ENCODE results near the gene IL1RAP. TPM values are rescaled to one million over a fixed set of nuclear protein-coding genes. Genes with fewer than 3 reads are reported as not detected.

IL1RAP gene
- total RNA-seq, 2 experiments from 2014 or later: 13.7 to 14.7 TPM

- Mint-ChIP-seq H3K9me3 (no peaks in the 10 kb centered on the region), H3K27ac (no peak overlapping the region), H3K27me3 (peaks cover 59% of the 10 kb centered on the region), H3K4me3 (no peak overlapping the region), H3K4me1 (ENCODE audit: low read depth) (no peaks in the 10 kb centered on the region), H3K36me3 (ENCODE audit: low read depth) (no peaks in the 10 kb centered on the region)
- Histone ChIP-seq H3K27me3 (ENCODE audit: control insufficient read depth in 1 of 2, insufficient read depth in 2 of 2, low read length in 2 of 2) (peaks cover 8 to 28% of the 10 kb centered on the region in 2 experiments), H3K27ac (ENCODE audit: low read depth in 1 of 2, low read length in 2 of 2) (no peak overlapping the region), H3K4me3 (ENCODE audit: low read length) (no peak overlapping the region), H3K4me1 (ENCODE audit: insufficient read depth, low read length) (no peaks in the 10 kb centered on the region), H3K36me3 (ENCODE audit: insufficient read depth, low read length) (no peaks in the 10 kb centered on the region), H3K9me3 (ENCODE audit: control insufficient read depth in 1 of 2, insufficient read depth in 1 of 2, low read length in 2 of 2) (no peaks in the 10 kb centered on the region)
- intact Hi-C loops (cut with DNase I, micrococcal nuclease): no loop called here
- no peak for ATAC-seq (ENCODE audit: poor library complexity)
- POLR2A ChIA-PET: no interaction called here
- TF ChIP-seq CTCF (IDR thresholded peaks at IDR 0.05): no peak
- no peak for DNase-seq
- CTCF ChIA-PET: no interaction called here
Observed at GRCh38 chr3:190492966-190493365, 20.9 kb upstream of the IL1RAP start.

DNA sequence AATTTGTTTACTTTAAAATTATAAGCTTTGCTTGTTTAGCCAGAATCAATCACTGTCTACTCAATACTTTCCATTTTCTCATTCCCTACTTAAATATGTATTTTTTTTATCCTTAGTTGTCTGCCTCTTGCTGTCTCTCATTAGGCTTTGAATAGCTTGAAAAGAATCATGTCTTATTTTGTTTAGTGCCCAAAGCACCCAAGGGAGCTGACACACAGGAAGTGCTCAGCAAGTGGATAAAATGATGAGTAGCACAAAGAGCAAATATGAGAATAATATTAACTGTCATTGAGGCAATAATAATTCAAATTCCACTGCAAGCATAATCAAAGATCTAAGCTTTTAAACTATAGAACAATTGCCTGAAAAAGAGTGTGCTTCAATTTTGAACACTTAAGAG lies 19.0 kb upstream of the IL1RAP start:
- Mint-ChIP-seq H3K27me3 (peaks cover 57% of the 10 kb centered on the region), H3K4me1 (ENCODE audit: low read depth) (no peaks in the 10 kb centered on the region), H3K36me3 (ENCODE audit: low read depth) (no peaks in the 10 kb centered on the region), H3K9me3 (no peaks in the 10 kb centered on the region), H3K27ac (no peak overlapping the region), H3K4me3 (no peak overlapping the region)
- Histone ChIP-seq H3K4me1 (ENCODE audit: insufficient read depth, low read length) (no peaks in the 10 kb centered on the region), H3K4me3 (ENCODE audit: low read length) (no peak overlapping the region), H3K27me3 (ENCODE audit: control insufficient read depth in 1 of 2, insufficient read depth in 2 of 2, low read length in 2 of 2) (peaks cover 2 to 21% of the 10 kb centered on the region in 2 experiments), H3K9me3 (ENCODE audit: control insufficient read depth in 1 of 2, insufficient read depth in 1 of 2, low read length in 2 of 2) (no peaks in the 10 kb centered on the region), H3K27ac (ENCODE audit: low read depth in 1 of 2, low read length in 2 of 2) (no peak overlapping the region), H3K36me3 (ENCODE audit: insufficient read depth, low read length) (no peaks in the 10 kb centered on the region)
- ChIA-PET POLR2A (no interaction called here), CTCF (no interaction called here)
- intact Hi-C loops (cut with DNase I, micrococcal nuclease): no loop called here
- TF ChIP-seq CTCF (IDR thresholded peaks at IDR 0.05): no peak
- DNase-seq: no peak
- no peak for ATAC-seq (ENCODE audit: poor library complexity)

GRCh38 chr3:190495354-190495753 lies 18.5 kb upstream of the IL1RAP start:
- Histone ChIP-seq H3K4me3 (ENCODE audit: low read length) (no peak overlapping the region), H3K27me3 (ENCODE audit: control insufficient read depth in 1 of 2, insufficient read depth in 2 of 2, low read length in 2 of 2) (peaks cover 2 to 21% of the 10 kb centered on the region in 2 experiments), H3K9me3 (ENCODE audit: control insufficient read depth in 1 of 2, insufficient read depth in 1 of 2, low read length in 2 of 2) (no peaks in the 10 kb centered on the region), H3K4me1 (ENCODE audit: insufficient read depth, low read length) (no peaks in the 10 kb centered on the region), H3K36me3 (ENCODE audit: insufficient read depth, low read length) (no peaks in the 10 kb centered on the region), H3K27ac (ENCODE audit: low read depth in 1 of 2, low read length in 2 of 2) (no peak overlapping the region)
- DNase-seq (no peak), ATAC-seq (ENCODE audit: poor library complexity) (no peak)
- Mint-ChIP-seq H3K4me3 (no peak overlapping the region), H3K27me3 (peaks cover 55% of the 10 kb centered on the region), H3K9me3 (no peaks in the 10 kb centered on the region), H3K36me3 (ENCODE audit: low read depth) (no peaks in the 10 kb centered on the region), H3K27ac (no peak overlapping the region), H3K4me1 (ENCODE audit: low read depth) (no peaks in the 10 kb centered on the region)
- intact Hi-C loops (cut with DNase I, micrococcal nuclease): no loop called here
- no peak for TF ChIP-seq CTCF (IDR thresholded peaks at IDR 0.05)
- ChIA-PET POLR2A (no interaction called here), CTCF (no interaction called here)

Data from CD4-positive, alpha-beta T cell (primary cell).